ENCODE results near the gene TDRKH. TPM values are rescaled to one million over a fixed set of nuclear protein-coding genes. Genes with fewer than 3 reads are reported as not detected.

Gene TDRKH
- total RNA-seq, 4 donors from 2014 or later = 1.2 to 5.0 (median 3.6) TPM

DNA sequence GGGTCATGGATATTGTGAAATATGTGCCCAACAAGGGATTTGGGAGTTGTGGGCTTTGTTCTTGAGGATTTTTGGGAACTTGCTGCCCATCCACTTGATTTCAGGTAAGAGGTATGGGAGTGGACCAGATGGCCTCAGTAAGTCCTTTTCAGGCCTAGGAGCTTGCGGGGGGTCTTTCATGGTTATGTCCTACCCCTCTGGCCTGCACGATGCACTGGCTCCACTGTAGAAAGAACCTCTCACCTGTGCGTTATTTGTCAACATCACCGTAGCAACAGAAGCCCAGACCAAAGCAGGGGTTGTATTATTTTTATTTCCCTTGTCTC, 60.4 kb downstream of the TDRKH start:
- H3K27me3 ChIP-seq = no peaks in the 10 kb centered on the region
- DNase-seq = no peak
- peaks cover 0 to 8% (median 0%) of the 10 kb centered on the region in 4 donors for H3K4me1 ChIP-seq
- no peaks in the 10 kb centered on the region for H3K9me3 ChIP-seq
- H3K4me3 ChIP-seq = peak overlapping the region in 1 of 4 donors; percentile 24
- peak overlapping the region in 1 of 4 donors; percentile 32 for H3K27ac ChIP-seq
- no peaks in the 10 kb centered on the region for H3K36me3 ChIP-seq
- TF ChIP-seq POLR2A (IDR thresholded peaks at IDR 0.05) = no peak
- TF ChIP-seq, protein P1, sequence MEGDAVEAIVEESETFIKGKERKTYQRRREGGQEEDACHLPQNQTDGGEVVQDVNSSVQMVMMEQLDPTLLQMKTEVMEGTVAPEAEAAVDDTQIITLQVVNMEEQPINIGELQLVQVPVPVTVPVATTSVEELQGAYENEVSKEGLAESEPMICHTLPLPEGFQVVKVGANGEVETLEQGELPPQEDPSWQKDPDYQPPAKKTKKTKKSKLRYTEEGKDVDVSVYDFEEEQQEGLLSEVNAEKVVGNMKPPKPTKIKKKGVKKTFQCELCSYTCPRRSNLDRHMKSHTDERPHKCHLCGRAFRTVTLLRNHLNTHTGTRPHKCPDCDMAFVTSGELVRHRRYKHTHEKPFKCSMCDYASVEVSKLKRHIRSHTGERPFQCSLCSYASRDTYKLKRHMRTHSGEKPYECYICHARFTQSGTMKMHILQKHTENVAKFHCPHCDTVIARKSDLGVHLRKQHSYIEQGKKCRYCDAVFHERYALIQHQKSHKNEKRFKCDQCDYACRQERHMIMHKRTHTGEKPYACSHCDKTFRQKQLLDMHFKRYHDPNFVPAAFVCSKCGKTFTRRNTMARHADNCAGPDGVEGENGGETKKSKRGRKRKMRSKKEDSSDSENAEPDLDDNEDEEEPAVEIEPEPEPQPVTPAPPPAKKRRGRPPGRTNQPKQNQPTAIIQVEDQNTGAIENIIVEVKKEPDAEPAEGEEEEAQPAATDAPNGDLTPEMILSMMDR (IDR thresholded peaks at IDR 0.05) = no peak

DNA sequence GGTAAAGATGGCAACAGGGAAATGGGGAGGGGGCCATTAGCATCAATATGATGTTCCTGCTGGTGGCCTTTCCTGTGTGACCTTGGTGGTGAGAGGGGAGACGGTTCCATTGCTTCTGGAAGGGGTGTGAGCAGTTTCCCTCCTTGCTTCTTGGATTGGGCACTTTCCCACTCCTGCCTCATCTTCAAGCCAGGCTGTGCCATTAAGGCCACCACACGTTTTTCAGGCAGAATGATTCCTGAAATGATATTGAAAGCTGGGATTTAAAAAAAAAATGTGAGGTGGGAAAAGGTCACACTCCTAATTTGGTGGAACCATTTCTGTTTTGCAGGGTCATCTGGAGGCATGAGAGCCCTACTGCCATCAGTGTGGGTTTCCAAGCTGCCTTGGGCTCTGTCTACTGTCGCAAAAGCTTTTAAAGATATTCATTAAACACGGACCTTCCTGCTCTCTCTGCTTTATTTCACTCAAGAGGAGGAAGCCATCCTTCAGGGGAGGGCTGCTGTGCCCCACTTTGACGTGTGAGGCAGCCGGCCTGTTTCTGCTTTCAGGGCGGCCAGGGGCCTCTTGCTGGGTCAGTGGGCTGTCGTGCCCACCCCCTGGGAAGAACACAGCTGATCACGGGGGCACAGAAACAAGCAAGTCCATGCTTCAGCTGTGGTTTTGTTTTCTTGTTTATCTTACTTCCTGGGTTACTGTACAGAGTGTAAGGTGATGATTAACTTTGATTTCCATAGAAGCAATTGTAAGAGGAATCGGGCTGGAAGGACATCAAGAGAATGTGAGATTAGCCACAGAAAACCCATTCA, 60.9 kb downstream of the TDRKH start:
- Histone ChIP-seq H3K9me3 (no peaks in the 10 kb centered on the region), H3K27me3 (no peaks in the 10 kb centered on the region), H3K27ac (peak overlapping the region in 1 of 4 donors; percentile 32), H3K4me3 (peak overlapping the region in 2 of 4 donors; percentile 15 to 24), H3K36me3 (no peaks in the 10 kb centered on the region), H3K4me1 (peaks cover 0 to 5% (median 0%) of the 10 kb centered on the region in 4 donors)
- no peak for TF ChIP-seq POLR2A (IDR thresholded peaks at IDR 0.05)
- TF ChIP-seq, protein P1 (IDR thresholded peaks at IDR 0.05) = no peak
- DNase-seq = peak in 1 of 3 donors; percentile 52

DNA sequence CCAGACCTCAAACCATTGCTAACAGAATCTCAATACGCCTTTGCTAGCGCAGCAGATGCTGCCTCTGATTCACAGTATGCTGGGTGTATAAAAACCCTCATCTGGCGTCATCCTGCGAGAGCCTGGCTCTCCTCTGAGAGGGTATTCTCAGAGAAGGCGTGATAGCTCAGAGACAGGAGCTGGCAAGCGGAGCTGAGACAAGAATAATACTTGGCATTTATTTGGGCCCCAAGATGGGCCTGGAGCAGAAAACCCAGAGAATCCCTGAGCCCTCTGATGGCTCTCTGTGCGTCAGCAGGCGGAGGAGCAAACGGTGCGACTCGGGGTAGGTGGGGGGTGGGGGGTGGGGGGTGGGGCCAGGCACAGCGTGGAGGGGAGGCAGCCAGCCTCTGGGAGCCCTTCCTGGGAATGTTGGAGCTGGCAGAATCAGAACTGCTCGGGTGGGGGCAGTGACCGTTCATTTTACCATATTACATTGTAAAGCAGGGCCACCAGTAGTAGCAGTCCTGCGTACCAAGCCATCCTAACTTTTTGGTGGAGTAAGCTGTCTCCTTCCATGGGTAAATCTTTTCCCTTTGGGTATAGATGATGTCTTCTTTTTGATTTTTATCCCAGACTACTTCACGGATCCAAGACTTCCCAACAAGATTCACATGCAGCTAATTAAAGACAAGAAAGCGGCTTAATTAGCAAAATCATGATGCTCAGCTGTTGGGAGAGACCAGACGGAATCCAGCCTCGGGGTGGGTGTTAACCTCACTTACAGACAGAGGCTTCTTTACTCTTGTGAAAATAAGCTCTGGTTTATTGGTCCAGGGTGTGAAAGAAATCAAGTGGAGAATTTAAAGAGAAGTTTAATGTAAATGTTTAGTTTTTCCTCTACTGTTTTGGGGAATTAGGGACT, 61.9 kb downstream of the TDRKH start:
- Histone ChIP-seq H3K27me3 (no peaks in the 10 kb centered on the region), H3K9me3 (no peaks in the 10 kb centered on the region), H3K36me3 (no peaks in the 10 kb centered on the region), H3K27ac (peak overlapping the region in 1 of 4 donors; percentile 45), H3K4me3 (no peak overlapping the region), H3K4me1 (peaks cover 0 to 5% (median 0%) of the 10 kb centered on the region in 4 donors)
- no peak for DNase-seq
- no peak for TF ChIP-seq POLR2A (IDR thresholded peaks at IDR 0.05)
- TF ChIP-seq, protein P1 (IDR thresholded peaks at IDR 0.05) = no peak

DNA sequence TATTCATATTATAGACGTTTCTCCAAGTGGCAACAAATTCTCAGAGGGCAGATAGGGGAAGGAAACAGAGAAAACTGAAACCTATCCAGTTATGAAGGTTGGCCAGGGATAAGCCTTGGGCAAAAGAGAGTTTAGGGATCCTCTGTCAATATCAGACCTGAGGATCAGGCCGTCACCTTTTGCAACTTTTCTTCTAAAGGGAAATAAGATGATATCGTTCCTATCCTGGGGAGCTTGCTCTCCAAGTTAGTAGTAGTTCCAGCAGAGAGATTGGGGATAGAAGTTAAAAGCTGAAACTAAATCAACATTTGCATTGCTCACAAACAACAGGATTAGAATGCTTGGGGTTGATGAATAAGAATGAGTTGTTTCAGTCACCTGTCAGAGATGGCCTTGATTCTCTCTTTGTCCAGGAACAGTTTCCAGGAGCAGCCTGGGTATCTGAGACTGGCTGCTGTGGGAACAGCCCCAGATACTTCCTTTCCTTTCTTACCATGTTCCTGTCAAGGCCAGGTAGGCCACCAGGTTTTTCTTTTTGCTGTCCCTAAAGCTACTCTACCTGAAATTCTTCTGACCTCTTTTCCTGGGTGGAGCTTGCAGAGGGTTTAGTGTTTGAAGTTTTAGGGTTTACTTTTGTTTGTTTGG, 66.5 kb downstream of the TDRKH start:
- no peaks in the 10 kb centered on the region for H3K9me3 ChIP-seq
- peaks cover 0 to 23% (median 5%) of the 10 kb centered on the region in 4 donors for H3K4me1 ChIP-seq
- no peak for DNase-seq
- TF ChIP-seq, protein P1 (IDR thresholded peaks at IDR 0.05) = no peak
- TF ChIP-seq POLR2A (IDR thresholded peaks at IDR 0.05) = no peak
- H3K4me3 ChIP-seq = no peak overlapping the region
- no peak overlapping the region for H3K27ac ChIP-seq
- H3K36me3 ChIP-seq = no peaks in the 10 kb centered on the region
- H3K27me3 ChIP-seq = no peaks in the 10 kb centered on the region

Small RNA genes lying within 50 kb of the gene (small RNA-seq; reads per million reads assigned to genes)
- 0 reads per million in 2 donors for gene RNU6-662P

Other genes starting within 250 kb of the TDRKH start
- 10 to 100 TPM; 24.0 to 50.3 (median 35.1) TPM for gene SNX27, start 178.4 kb downstream of the TDRKH start, total RNA-seq
- gene CELF3, start 73.7 kb downstream of the TDRKH start, total RNA-seq = 1 to 10 TPM; 2.5 to 7.7 (median 6.1) TPM
- not detected for gene RIIAD1, start 69.0 kb downstream of the TDRKH start, total RNA-seq
- gene MRPL9, start 27.0 kb downstream of the TDRKH start, total RNA-seq = 10 to 100 TPM; 31.3 to 92.4 (median 40.1) TPM
- 1 to 10 TPM in 3 of 4 donors, not detected in 1; 1.0 to 1.3 (median 1.1) TPM for gene LINGO4, start 14.9 kb upstream of the TDRKH start, total RNA-seq
- gene RORC, start 41.3 kb upstream of the TDRKH start, total RNA-seq = 10 to 100 TPM; 10.7 to 70.1 (median 46.0) TPM
- gene C2CD4D, start 49.3 kb upstream of the TDRKH start, total RNA-seq = under 1 TPM in 1 of 4 donors, not detected in 3; 0.54 TPM
- not detected for gene THEM5, start 63.2 kb upstream of the TDRKH start, total RNA-seq
- 10 to 100 TPM in 3 of 4 donors, 1 to 10 TPM in 1; 9.1 to 45.2 (median 14.6) TPM for gene THEM4, start 119.0 kb upstream of the TDRKH start, total RNA-seq
- 100 to 1,000 TPM in 3 of 4 donors, 10 to 100 TPM in 1; 90.0 to 223 (median 154) TPM for gene S100A10, start 203.4 kb upstream of the TDRKH start, total RNA-seq
- 10 to 100 TPM; 33.3 to 75.1 (median 72.0) TPM for gene S100A11, start 246.5 kb upstream of the TDRKH start, total RNA-seq